ENCODE results near the gene GCK.

DNA sequence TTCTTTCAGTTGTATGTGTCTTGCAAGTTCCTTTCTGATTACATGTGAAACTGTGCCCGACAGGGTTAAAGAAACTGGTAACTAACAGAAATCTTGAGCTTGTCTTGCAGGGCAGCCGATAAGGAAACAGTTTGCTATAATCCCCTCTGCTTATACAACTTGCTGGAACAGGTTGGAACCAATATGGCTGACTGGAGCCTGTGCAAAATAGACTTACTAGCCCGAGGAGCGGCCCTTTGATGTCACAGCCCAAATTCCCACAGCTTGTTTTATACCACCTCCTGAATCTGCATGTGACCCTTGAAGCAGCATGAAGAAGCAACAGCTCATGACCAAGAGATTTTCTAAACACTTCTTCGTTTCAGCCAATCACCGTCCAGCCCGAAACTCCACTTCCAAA is 8.2 kb upstream of the GCK start:
- no peak for TF ChIP-seq CTCF (IDR thresholded peaks at IDR 0.05)
- TF ChIP-seq EZH2 (IDR thresholded peaks at IDR 0.05; ENCODE audit: borderline replicate concordance, insufficient read depth, low read depth, low read length, poor library complexity, severe bottlenecking): no peak
